ENCODE measurements around the gene C1GALT1C1L.

DNA sequence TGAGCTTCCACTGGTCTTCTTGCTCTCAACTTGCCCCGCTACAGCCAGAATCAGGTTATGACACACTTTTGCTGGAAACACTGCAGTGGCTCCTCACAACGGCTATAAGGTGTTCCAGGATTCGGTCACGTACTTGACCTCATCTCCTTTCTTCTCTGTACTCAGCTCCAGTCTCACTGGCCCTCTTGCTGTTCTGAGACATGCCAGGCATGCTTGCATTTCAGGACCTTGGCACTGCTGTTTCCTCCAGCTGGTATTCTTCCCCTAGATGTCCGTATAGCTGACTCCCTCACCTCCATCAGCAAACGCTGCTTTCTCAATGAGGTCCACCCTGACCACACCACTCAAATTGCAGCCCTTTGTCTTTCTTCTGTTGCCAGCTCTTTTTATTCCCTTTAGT lies 31.9 kb upstream of the C1GALT1C1L start:
- TF ChIP-seq, protein P1, sequence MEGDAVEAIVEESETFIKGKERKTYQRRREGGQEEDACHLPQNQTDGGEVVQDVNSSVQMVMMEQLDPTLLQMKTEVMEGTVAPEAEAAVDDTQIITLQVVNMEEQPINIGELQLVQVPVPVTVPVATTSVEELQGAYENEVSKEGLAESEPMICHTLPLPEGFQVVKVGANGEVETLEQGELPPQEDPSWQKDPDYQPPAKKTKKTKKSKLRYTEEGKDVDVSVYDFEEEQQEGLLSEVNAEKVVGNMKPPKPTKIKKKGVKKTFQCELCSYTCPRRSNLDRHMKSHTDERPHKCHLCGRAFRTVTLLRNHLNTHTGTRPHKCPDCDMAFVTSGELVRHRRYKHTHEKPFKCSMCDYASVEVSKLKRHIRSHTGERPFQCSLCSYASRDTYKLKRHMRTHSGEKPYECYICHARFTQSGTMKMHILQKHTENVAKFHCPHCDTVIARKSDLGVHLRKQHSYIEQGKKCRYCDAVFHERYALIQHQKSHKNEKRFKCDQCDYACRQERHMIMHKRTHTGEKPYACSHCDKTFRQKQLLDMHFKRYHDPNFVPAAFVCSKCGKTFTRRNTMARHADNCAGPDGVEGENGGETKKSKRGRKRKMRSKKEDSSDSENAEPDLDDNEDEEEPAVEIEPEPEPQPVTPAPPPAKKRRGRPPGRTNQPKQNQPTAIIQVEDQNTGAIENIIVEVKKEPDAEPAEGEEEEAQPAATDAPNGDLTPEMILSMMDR (CRISPR knock-in tag; IDR thresholded peaks at IDR 0.05) = no peak
- TF ChIP-seq HES4 (CRISPR knock-in tag; IDR thresholded peaks at IDR 0.05; ENCODE audit: borderline replicate concordance) = no peak
- TF ChIP-seq SRY (CRISPR knock-in tag; IDR thresholded peaks at IDR 0.05) = no peak
- TF ChIP-seq, protein P2, sequence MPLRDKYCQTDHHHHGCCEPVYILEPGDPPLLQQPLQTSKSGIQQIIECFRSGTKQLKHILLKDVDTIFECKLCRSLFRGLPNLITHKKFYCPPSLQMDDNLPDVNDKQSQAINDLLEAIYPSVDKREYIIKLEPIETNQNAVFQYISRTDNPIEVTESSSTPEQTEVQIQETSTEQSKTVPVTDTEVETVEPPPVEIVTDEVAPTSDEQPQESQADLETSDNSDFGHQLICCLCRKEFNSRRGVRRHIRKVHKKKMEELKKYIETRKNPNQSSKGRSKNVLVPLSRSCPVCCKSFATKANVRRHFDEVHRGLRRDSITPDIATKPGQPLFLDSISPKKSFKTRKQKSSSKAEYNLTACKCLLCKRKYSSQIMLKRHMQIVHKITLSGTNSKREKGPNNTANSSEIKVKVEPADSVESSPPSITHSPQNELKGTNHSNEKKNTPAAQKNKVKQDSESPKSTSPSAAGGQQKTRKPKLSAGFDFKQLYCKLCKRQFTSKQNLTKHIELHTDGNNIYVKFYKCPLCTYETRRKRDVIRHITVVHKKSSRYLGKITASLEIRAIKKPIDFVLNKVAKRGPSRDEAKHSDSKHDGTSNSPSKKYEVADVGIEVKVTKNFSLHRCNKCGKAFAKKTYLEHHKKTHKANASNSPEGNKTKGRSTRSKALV (CRISPR knock-in tag; IDR thresholded peaks at IDR 0.05) = no peak
- no peak for TF ChIP-seq HOXD1 (CRISPR knock-in tag; IDR thresholded peaks at IDR 0.05)
- no peak for TF ChIP-seq CEBPZ (IDR thresholded peaks at IDR 0.05; ENCODE audit: low read length)
- TF ChIP-seq ZNF101 (CRISPR knock-in tag; IDR thresholded peaks at IDR 0.05; ENCODE audit: borderline replicate concordance, low read depth) = no peak
- TF ChIP-seq POLR2A (IDR thresholded peaks at IDR 0.05; ENCODE audit: insufficient read depth in 1 of 2, low read depth in 2 of 2, low read length in 2 of 2) = no peak
- TF ChIP-seq SALL2 (CRISPR knock-in tag; IDR thresholded peaks at IDR 0.05) = no peak
- no peak for TF ChIP-seq SP1 (IDR thresholded peaks at IDR 0.05)
- no peak for TF ChIP-seq SP1 (CRISPR knock-in tag; IDR thresholded peaks at IDR 0.05)
- TF ChIP-seq TRIM24 (CRISPR knock-in tag; IDR thresholded peaks at IDR 0.05) = no peak
- TF ChIP-seq ESRRA (CRISPR knock-in tag; IDR thresholded peaks at IDR 0.05; ENCODE audit: low read depth) = no peak
- no peak for TF ChIP-seq AHR (CRISPR knock-in tag; IDR thresholded peaks at IDR 0.05)
- no peak for TF ChIP-seq ZSCAN25 (CRISPR knock-in tag; IDR thresholded peaks at IDR 0.05)
